ENCODE measurements around the gene CLPSL2. TPM values are rescaled to one million over a fixed set of nuclear protein-coding genes. Genes with fewer than 3 reads are reported as not detected.

CLPSL2 gene
- total RNA-seq, 1 donor from 2014 or later = not detected

- no peaks in the 10 kb centered on the region for H3K4me1 Mint-ChIP-seq
- Histone ChIP-seq H3K36me3 (no peaks in the 10 kb centered on the region), H3K27me3 (no peaks in the 10 kb centered on the region), H2AFZ (replicated peaks) (no peak overlapping the region), H3K4me1 (no peaks in the 10 kb centered on the region), H3K4me3 (no peak overlapping the region), H3K9ac (no peak overlapping the region), H3K79me2 (ENCODE audit: low read depth) (no peaks in the 10 kb centered on the region), H4K20me1 (ENCODE audit: low read depth) (no peaks in the 10 kb centered on the region), H3K9me3 (ENCODE audit: low read depth) (no peaks in the 10 kb centered on the region), H3K27ac (no peak overlapping the region), H3F3A (ENCODE audit: low read depth) (no peaks in the 10 kb centered on the region), H3K4me2 (no peak overlapping the region)
- DNase-seq (ENCODE audit: low spot score) = no peak
- peaks cover 8% of the 10 kb centered on the region for H3K27me3 Mint-ChIP-seq (ENCODE audit: insufficient read depth, low read depth)
- no peaks in the 10 kb centered on the region for H3K9me3 Mint-ChIP-seq
- no peak overlapping the region for H3K27ac Mint-ChIP-seq
- H3K4me3 Mint-ChIP-seq = no peak overlapping the region
- TF ChIP-seq CTCF (IDR thresholded peaks at IDR 0.05) (no peak), EZH2phosphoT487 (IDR thresholded peaks at IDR 0.05) (no peak), EZH2 (IDR thresholded peaks at IDR 0.05) (no peak)
- H3K36me3 Mint-ChIP-seq = no peaks in the 10 kb centered on the region
Measured at GRCh38 chr6:35810971-35811698, 34.7 kb downstream of the CLPSL2 start.

DNA sequence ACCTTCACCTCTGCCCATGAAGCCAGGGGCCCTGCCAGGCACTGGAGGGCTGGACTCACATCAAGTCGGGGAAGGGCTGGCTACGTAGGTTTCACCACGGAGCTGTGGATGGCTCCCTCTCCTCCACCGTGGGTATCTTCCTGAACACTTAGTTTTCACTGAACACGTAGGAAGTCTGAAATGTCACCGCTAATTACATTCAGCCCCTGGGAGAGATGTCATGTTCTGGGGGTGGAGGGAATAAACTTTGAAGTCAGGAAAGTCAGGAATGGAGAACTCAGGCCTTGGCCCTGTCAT lies 35.2 kb downstream of the CLPSL2 start:
- Mint-ChIP-seq H3K9me3 (no peaks in the 10 kb centered on the region), H3K4me3 (no peak overlapping the region), H3K27me3 (ENCODE audit: insufficient read depth, low read depth) (peaks cover 6% of the 10 kb centered on the region), H3K27ac (no peak overlapping the region), H3K36me3 (no peaks in the 10 kb centered on the region), H3K4me1 (no peaks in the 10 kb centered on the region)
- TF ChIP-seq EZH2phosphoT487 (IDR thresholded peaks at IDR 0.05) (no peak), EZH2 (IDR thresholded peaks at IDR 0.05) (no peak), CTCF (IDR thresholded peaks at IDR 0.05) (no peak)
- Histone ChIP-seq H3F3A (ENCODE audit: low read depth) (no peaks in the 10 kb centered on the region), H3K4me3 (no peak overlapping the region), H3K36me3 (no peaks in the 10 kb centered on the region), H3K27me3 (no peaks in the 10 kb centered on the region), H4K20me1 (ENCODE audit: low read depth) (no peaks in the 10 kb centered on the region), H3K27ac (no peak overlapping the region), H3K4me2 (no peak overlapping the region), H3K9ac (no peak overlapping the region), H3K9me3 (ENCODE audit: low read depth) (no peaks in the 10 kb centered on the region), H3K4me1 (no peaks in the 10 kb centered on the region), H3K79me2 (ENCODE audit: low read depth) (no peaks in the 10 kb centered on the region), H2AFZ (replicated peaks) (no peak overlapping the region)
- DNase-seq (ENCODE audit: low spot score) = no peak

- H3K9me3 ChIP-seq (ENCODE audit: low read depth) = peaks cover 8% of the 10 kb centered on the region
- H3K27ac ChIP-seq = no peak overlapping the region
- no peaks in the 10 kb centered on the region for H3K4me1 Mint-ChIP-seq
- peaks cover 6% of the 10 kb centered on the region for H3K27me3 Mint-ChIP-seq (ENCODE audit: insufficient read depth, low read depth)
- no peak overlapping the region for H3K4me2 ChIP-seq
- no peak overlapping the region for H2AFZ ChIP-seq (replicated peaks)
- H3K27ac Mint-ChIP-seq = no peak overlapping the region
- H3K79me2 ChIP-seq (ENCODE audit: low read depth) = no peaks in the 10 kb centered on the region
- H3K27me3 ChIP-seq = no peaks in the 10 kb centered on the region
- TF ChIP-seq EZH2phosphoT487 (IDR thresholded peaks at IDR 0.05) (no peak), CTCF (IDR thresholded peaks at IDR 0.05) (no peak), EZH2 (IDR thresholded peaks at IDR 0.05) (no peak)
- no peak overlapping the region for H3K9ac ChIP-seq
- H3K9me3 Mint-ChIP-seq = peaks cover 10% of the 10 kb centered on the region
- no peaks in the 10 kb centered on the region for H3K36me3 ChIP-seq
- no peaks in the 10 kb centered on the region for H3K36me3 Mint-ChIP-seq
- H3K4me1 ChIP-seq = no peaks in the 10 kb centered on the region
- H4K20me1 ChIP-seq (ENCODE audit: low read depth) = no peaks in the 10 kb centered on the region
- no peaks in the 10 kb centered on the region for H3F3A ChIP-seq (ENCODE audit: low read depth)
- DNase-seq (ENCODE audit: low spot score) = no peak
- no peak overlapping the region for H3K4me3 ChIP-seq
- H3K4me3 Mint-ChIP-seq = no peak overlapping the region
Measured at GRCh38 chr6:35817515-35817914, 41.1 kb downstream of the CLPSL2 start.

Measured in neural progenitor cell (in vitro differentiated cells).